ENCODE data around the gene CBX8.

DNA sequence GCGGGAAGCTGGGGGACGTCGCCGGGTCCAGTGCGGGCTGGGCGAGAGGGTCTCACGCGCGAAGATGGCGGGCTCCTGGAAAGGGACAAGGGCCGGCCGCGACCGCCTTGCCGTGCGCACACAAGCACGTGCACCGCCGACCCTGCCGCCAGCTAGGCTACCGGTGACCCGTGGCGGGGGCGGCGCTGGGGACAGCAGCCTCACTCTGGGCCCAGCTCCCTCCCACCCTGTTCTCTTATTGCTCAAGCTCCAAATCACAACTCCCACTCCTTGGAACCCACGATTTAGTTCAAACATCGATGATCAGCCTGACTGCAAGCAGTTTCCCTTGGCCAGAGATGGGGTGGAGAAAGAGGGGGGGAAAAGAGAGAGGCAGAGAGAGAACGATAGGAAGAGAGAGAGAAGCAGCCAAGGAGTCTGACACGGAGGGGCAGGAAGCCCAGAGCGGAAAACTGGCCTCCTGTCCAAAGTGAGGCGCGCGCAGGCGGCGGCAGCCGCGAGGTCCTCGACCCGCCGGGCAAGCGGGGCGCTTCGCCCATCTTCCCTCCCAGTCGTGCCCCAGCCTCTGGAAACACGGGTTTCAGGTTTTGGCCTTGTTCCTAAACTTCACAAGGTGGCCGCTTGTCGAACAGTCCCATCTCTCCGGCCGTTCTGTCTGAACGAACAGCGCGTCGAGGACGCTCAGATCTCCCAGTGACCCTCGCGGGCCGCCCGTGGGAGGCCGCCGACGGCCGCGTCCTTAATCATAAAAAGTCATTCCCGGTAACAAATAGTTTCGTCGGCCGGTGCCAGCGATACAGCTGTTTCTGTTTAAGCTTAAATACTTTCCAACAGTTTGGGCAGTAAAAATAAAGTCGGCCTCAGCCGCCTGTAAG lies 1.7 kb upstream of the CBX8 start:
- no peak for TF ChIP-seq GATA3 (IDR thresholded peaks at IDR 0.05; ENCODE audit: low read depth, low read length)
- no peak for TF ChIP-seq GATA2 (IDR thresholded peaks at IDR 0.05; ENCODE audit: low read depth, low read length)

All from SH-SY5Y (cell line).